Natural killer cell treated with Interleukin-12 subunit alpha and Interleukin-12 subunit beta and Interleukin-15 and Interleukin-18, amount 100 ng/mL, for 72 hours (primary cell): ENCODE measurements around the gene KIAA1586. TPM values are rescaled to one million over a fixed set of nuclear protein-coding genes. Genes with fewer than 3 reads are reported as not detected.
"Not testable (repeated sequence)": the region's sequence is repeated elsewhere in the genome, so short reads cannot be mapped to it uniquely, and the experiment has no call there.

ENCODE experiments used
- ATAC-seq, 2 donors: fragments of 150-1000 bp; cut with Tn5 transposase in 1 of 2; sonication (Bioruptor Pico), chemical (Tn5 transposase) in 1 of 2; 2 replicates each; pipeline ENCODE4 v1.10.0; 2021
- DNase-seq: peaks from one replicate; pipeline ENCODE4 v3.0.0; 2022; ENCODE audit warnings: low spot score
- H3K27ac Mint-ChIP-seq, 2 donors: 1 replicate in 1 of 2; 2 replicates in 1 of 2; pipeline ENCODE4 v1.8.0; 2022; ENCODE audit warnings: mixed read lengths in 2 of 2, mild to moderate bottlenecking in 1 of 2, moderate library complexity in 1 of 2
- H3K27me3 Mint-ChIP-seq, 2 donors: 1 replicate in 1 of 2; 2 replicates in 1 of 2; pipeline ENCODE4 v1.8.0; 2022; ENCODE audit warnings: mixed read lengths in 2 of 2
- H3K36me3 Mint-ChIP-seq: one replicate; pipeline ENCODE4 v1.8.0; 2022; ENCODE audit warnings: mixed read lengths
- H3K4me1 Mint-ChIP-seq, 2 donors: 1 replicate in 1 of 2; 2 replicates in 1 of 2; pipeline ENCODE4 v1.8.0; 2022; ENCODE audit warnings: low read depth in 2 of 2, mixed read lengths in 2 of 2, mild to moderate bottlenecking in 1 of 2
- H3K4me3 Mint-ChIP-seq: one replicate; pipeline ENCODE4 v1.8.0; 2022; ENCODE audit warnings: mixed read lengths
- H3K9me3 Mint-ChIP-seq: 2 replicates; pipeline ENCODE4 v1.8.0; 2022; ENCODE audit warnings: mixed read lengths
- total RNA-seq, 2 donors: library from RNA; stranded (reverse); gene quantifications; one replicate each; pipeline ENCODE4 v1.2.3, GENCODE V29; 2022

KIAA1586 gene
- total RNA-seq, 2 donors from 2014 or later = 11.4 to 16.8 TPM

DNA sequence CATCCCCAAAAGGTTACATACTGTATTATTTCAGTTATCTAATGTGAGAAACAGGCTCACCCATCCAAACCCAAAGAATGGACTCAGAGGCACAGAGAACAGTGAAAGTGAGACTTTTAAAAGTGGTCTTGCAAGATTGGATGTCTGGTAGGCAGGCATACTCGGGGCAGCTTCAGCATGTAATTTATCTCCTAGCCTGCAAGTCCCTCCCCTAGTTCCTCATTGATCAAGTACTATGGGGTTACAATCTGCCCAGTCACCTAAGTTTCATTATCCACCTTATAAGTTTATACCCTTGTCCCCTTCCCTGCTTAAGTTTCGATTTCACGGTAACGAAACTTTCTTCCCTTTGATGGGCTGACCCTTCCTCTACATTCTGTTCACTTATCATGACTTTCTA lies 22.7 kb downstream of the KIAA1586 start:
- H3K9me3 Mint-ChIP-seq = no peaks in the 10 kb centered on the region
- peaks cover 10% of the 10 kb centered on the region for H3K36me3 Mint-ChIP-seq
- no peaks in the 10 kb centered on the region for H3K4me1 Mint-ChIP-seq
- DNase-seq = no peak
- ATAC-seq = no peak
- H3K27ac Mint-ChIP-seq = no peak overlapping the region
- H3K27me3 Mint-ChIP-seq = no peaks in the 10 kb centered on the region
- H3K4me3 Mint-ChIP-seq = no peak overlapping the region

DNA sequence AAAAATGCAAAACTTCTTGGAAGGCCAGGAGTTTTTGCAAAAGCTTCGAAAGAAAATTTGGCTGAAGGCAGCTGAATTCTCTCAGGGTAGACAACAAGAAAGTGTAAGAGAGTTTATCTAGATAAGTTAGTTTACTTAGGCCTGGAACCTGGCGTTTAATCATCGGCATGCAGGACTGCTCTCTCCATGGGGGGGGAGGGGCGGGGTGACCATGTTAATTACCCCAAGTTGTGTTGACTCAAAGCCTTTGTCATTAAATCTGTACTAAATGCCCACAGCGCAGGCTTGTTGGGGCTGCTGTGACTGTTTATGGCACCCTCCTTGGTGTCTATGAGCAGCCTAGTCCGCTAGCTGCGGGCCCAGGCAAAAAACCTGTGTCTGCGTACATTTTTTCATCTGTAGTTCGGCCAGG lies 23.4 kb downstream of the KIAA1586 start:
- no peaks in the 10 kb centered on the region for H3K9me3 Mint-ChIP-seq
- H3K27me3 Mint-ChIP-seq = no peaks in the 10 kb centered on the region
- no peaks in the 10 kb centered on the region for H3K4me1 Mint-ChIP-seq
- ATAC-seq (no peak), DNase-seq (no peak)
- no peak overlapping the region for H3K4me3 Mint-ChIP-seq
- H3K36me3 Mint-ChIP-seq = peaks cover 9% of the 10 kb centered on the region
- no peak overlapping the region for H3K27ac Mint-ChIP-seq

DNA sequence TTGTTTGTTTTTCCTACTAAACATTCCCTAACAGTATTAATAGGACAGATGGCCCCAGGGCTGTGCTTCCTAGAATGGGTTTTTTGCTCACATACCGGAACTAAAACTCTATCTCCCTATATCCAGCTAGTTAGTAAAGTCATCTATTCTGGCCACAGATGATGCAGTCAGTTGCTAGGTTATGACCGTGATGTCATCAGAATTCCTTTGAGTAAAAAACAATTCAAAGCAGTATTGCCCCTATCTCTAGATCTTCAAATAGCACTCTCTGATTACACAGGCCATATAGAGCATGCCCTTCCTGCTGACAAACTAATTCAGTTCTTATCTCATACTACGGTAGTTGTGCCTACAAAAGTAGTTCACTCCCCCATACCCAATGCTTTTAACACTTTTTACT lies 25.6 kb downstream of the KIAA1586 start:
- no peak for ATAC-seq
- peaks cover 6% of the 10 kb centered on the region for H3K36me3 Mint-ChIP-seq
- DNase-seq = no peak
- H3K4me3 Mint-ChIP-seq = no peak overlapping the region
- no peaks in the 10 kb centered on the region for H3K4me1 Mint-ChIP-seq
- H3K9me3 Mint-ChIP-seq = no peaks in the 10 kb centered on the region
- no peaks in the 10 kb centered on the region for H3K27me3 Mint-ChIP-seq
- H3K27ac Mint-ChIP-seq = no peak overlapping the region

DNA sequence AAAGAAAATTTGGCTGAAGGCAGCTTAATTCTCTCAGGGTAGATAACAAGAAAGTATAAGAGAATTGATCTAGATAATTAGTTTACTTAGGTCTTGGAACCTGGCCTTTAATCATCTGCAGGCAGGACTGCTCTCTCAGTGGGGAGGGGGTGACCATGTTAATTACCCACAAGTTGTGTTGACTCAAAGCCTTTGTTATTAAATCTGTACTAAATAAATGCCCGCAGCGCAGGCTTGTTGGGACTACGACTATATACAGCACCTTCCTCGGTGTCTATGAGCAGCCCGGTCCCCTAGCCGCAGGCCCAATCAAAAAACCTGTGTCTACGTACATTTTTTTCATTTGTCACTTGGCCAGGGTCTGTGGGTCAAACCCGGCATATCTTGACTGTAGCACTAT lies 27.9 kb downstream of the KIAA1586 start:
- Mint-ChIP-seq H3K4me1 (no peaks in the 10 kb centered on the region), H3K27ac (no peak overlapping the region), H3K4me3 (no peak overlapping the region), H3K9me3 (no peaks in the 10 kb centered on the region), H3K36me3 (no peaks in the 10 kb centered on the region), H3K27me3 (no peaks in the 10 kb centered on the region)
- ATAC-seq = no peak
- no peak for DNase-seq

DNA sequence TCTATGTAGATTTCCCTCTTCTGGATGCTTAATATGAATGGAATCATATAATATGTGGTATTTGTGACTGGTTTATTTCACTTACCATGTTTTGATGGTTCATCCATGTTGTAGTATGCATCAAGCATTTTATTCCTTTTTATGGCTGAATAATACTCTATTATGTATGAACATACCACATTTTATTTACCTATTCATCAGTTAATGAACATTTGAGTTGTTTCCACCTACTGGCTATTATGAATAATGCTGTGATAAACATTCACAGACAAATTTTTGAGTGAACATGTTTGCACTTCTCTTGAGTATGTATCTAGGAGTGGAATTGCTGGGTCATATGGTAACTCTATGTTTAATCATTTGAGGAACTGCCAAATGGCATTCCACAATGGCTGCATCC lies 28.6 kb downstream of the KIAA1586 start:
- no peaks in the 10 kb centered on the region for H3K36me3 Mint-ChIP-seq
- H3K4me1 Mint-ChIP-seq = no peaks in the 10 kb centered on the region
- H3K4me3 Mint-ChIP-seq = no peak overlapping the region
- no peaks in the 10 kb centered on the region for H3K27me3 Mint-ChIP-seq
- H3K27ac Mint-ChIP-seq = no peak overlapping the region
- no peaks in the 10 kb centered on the region for H3K9me3 Mint-ChIP-seq
- no peak for ATAC-seq
- no peak for DNase-seq

DNA sequence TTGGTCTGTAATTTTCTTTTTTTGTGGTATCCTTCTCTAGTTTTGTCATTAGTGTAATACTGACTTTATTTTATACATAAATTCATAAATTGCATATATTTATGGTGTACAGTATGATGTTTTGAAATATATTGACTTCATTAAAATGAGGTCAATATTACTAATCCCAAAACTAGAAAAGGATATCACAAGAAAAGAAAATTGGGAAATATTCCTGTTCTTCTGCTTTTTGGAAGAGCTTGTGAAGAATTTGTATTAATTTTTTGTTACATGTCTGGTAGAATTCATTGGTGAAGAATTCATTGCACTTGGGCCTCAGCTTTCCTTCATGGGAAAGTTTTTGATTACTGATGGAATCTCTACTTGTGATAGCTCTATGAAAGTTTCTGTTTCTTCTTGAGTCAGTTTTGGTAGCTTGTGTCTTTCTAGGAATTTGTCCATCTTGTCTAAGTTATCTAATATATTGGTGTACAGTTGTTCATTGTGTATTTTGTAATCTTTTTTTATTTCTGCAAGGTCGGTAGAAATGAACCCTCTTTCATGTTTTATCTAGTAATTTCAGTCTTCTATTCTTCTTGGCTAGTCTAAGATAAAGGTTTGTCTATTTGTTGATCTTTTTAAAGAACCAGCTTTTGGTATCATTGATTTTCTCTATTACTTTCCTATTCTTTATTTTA lies 32.2 kb downstream of the KIAA1586 start:
- no peak for DNase-seq
- H3K4me3 Mint-ChIP-seq = no peak overlapping the region
- H3K4me1 Mint-ChIP-seq = no peaks in the 10 kb centered on the region
- no peak overlapping the region for H3K27ac Mint-ChIP-seq
- ATAC-seq = no peak
- peaks cover 10% of the 10 kb centered on the region for H3K36me3 Mint-ChIP-seq
- H3K27me3 Mint-ChIP-seq = no peaks in the 10 kb centered on the region
- H3K9me3 Mint-ChIP-seq = no peaks in the 10 kb centered on the region

DNA sequence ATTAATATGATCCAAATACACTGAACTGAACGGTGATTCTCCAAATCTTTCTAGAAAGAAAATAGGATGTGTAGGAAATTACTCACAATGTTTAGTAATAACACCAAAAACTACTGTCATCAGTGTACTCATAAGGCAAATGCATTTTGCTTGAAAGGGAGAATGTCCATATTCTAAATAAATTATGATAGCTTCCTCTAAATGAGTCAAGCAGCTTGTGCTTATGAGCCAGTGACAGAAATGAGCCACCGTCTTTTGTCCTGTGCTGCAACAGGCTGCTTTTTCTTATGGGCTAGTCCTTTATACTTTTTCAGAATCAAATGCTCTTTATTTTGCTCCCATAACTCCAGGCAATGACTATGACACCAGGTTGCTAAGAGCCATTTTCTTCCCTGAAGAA lies 39.0 kb downstream of the KIAA1586 start:
- H3K27me3 Mint-ChIP-seq = no peaks in the 10 kb centered on the region
- peaks cover 5 to 6% of the 10 kb centered on the region in 2 donors for H3K4me1 Mint-ChIP-seq
- H3K36me3 Mint-ChIP-seq = peaks cover 7% of the 10 kb centered on the region
- H3K4me3 Mint-ChIP-seq = no peak overlapping the region
- DNase-seq = no peak
- no peak overlapping the region for H3K27ac Mint-ChIP-seq
- ATAC-seq = no peak
- H3K9me3 Mint-ChIP-seq = no peaks in the 10 kb centered on the region

DNA sequence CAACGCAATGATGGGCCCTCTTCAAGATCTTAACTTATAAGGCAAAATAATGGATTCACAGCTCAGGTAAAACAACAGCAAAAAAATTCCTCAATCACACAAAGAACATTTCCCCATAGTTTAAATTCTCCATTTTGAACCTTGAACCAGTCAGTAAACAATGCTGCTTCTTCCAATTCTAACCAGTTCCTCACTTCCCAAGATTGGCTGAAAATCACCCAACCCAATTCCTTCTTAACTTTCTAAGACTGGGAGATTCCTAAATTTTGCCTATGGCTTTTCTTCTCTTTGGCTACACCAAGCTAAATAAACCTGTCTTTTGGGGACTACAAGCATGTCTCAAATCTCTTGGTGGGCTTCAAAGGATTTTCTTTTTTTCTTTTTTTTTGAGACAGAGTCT lies 40.4 kb downstream of the KIAA1586 start:
- ATAC-seq (no peak), DNase-seq (no peak)
- no peaks in the 10 kb centered on the region for H3K9me3 Mint-ChIP-seq
- H3K27ac Mint-ChIP-seq = peak overlapping the region in 1 of 2 donors; percentile 9
- peaks cover 6% of the 10 kb centered on the region for H3K36me3 Mint-ChIP-seq
- no peaks in the 10 kb centered on the region for H3K27me3 Mint-ChIP-seq
- no peak overlapping the region for H3K4me3 Mint-ChIP-seq
- H3K4me1 Mint-ChIP-seq = peaks cover 11 to 14% of the 10 kb centered on the region in 2 donors

DNA sequence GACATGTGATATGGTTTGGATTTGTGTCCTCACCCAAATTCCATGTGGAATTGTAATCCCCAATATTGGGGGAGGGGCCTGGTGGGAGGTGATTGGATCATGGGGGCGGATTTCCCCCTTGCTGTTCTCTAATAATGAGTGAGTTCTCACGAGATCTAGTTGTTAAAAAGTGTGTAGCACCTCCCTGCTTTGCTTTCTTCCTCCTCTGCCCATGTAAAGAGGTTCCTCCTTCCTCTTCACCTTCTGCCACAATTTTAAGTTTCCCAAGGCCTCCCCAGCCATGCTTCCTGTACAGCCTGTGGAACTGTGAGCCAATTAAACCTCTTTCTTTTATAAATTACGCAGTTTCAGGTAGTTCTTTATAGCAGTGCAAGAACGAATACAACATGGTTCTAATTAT lies 41.4 kb downstream of the KIAA1586 start:
- no peak for DNase-seq

DNA sequence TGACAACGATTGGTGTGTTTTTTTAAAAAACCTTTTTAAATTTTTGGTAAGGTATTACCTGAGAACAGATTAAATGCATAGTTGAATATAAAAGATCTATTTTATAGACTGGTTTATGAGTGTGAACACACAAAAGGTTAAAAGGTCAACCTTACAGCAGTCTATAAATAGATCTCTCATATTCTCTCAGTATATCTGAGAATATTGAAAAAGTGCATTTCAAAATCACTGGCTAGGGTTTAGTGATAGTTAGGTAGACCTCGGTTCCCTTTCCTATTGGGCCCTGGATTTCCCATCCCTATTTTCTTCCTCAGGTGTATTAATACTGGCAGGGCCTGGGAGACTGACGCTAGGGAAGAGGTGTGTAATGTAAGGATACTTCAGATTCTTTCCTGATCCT lies 42.8 kb downstream of the KIAA1586 start:
- H3K4me3 Mint-ChIP-seq = peak overlapping the region; percentile 86
- peaks cover 13% of the 10 kb centered on the region for H3K36me3 Mint-ChIP-seq
- peaks cover 26 to 34% of the 10 kb centered on the region in 2 donors for H3K4me1 Mint-ChIP-seq
- ATAC-seq (no peak), DNase-seq (no peak)
- peak overlapping the region; percentile 67 to 72 for H3K27ac Mint-ChIP-seq
- H3K27me3 Mint-ChIP-seq = no peaks in the 10 kb centered on the region
- H3K9me3 Mint-ChIP-seq = no peaks in the 10 kb centered on the region

More for the DNA sequence above, 41.4 kb downstream of the KIAA1586 start:
- no peak for ATAC-seq
- peaks cover 18 to 25% of the 10 kb centered on the region in 2 donors for H3K4me1 Mint-ChIP-seq
- peak overlapping the region in 1 of 2 donors; percentile 54 for H3K27ac Mint-ChIP-seq
- no peak overlapping the region for H3K4me3 Mint-ChIP-seq
- H3K9me3 Mint-ChIP-seq = no peaks in the 10 kb centered on the region
- H3K36me3 Mint-ChIP-seq = peaks cover 6% of the 10 kb centered on the region
- H3K27me3 Mint-ChIP-seq = no peaks in the 10 kb centered on the region

DNA sequence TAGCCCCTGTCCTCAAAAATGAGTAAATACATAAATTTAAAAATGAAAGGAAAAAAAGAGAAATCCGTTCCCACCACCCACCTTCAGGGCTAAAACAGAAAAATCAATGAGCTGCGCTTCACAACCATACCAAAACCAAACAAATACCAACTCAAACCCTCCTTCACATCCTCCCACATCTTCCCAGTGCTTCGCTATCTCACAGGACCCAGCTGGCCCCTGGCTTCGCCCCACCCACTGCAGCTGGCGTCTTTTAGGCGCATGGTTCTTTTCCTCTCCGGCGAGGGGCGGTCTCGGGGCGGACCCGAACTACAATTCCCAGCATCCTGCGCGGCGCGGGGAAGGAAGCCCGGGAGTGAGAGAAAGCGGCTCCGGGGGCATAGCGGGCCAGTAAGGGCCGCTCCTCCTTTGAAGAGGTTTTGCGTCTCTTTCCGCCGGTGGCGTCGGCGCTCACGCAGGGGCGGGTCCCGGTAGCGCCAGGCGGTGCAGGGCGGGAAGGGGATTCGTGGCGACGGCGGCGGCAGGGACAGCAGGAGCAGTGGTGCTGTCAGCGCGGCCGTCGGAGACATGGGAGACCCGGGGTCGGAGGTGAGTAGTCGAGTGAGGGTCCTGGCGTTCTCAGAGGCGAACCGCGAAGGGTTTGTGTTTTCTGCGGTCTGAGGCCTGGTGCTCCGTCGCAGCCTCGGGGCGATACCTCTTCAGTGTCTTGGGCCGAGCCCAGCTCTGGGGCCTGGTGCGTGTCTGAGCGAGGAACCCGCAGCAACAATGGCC lies 43.4 kb downstream of the KIAA1586 start, which contains the start of gene ZNF451:
Gene ZNF451, plus strand, starts transcription at position 502 of the 771 bp plus-strand sequence. Its CDS starts 66 bp downstream, at position 568.
- Mint-ChIP-seq H3K27ac (peak within 1 kb of the TSS; percentile 67 to 72), H3K4me3 (peak within 1 kb of the TSS; percentile 86), H3K27me3 (no peaks in the 10 kb centered on the region), H3K4me1 (peaks cover 26 to 34% of the 10 kb centered on the region in 2 donors), H3K9me3 (no peaks in the 10 kb centered on the region), H3K36me3 (peaks cover 13% of the 10 kb centered on the region)
- ATAC-seq = peak; percentile 98 to 99
- DNase-seq = peak; percentile 96

DNA sequence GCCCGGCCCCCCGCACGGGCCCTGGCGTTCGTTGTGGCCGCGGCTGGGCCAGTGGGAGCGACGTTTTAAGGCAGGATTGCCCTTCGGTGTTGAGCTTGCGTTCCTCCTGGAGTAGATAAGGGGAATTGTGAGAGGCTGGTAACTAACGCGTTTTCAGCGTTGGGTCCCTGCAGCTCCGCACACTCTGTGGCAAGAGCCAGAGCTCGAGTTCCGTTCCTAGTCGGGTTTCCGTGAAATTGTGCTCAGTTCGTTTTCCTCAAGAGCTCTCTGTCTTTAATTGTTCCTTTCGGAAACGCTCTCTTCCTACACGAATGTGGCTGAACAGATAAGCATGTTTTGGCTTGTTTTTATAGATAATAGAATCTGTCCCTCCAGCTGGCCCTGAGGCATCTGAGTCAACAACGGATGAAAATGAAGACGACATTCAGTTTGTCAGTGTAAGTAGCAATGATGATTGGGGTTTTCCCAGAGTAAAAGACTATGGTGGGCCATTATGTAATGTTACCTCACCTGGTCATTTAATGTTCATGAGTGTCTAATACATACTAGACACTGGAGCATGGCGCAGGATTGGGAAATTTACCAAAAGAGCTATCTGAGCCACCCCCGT lies 44.1 kb downstream of the KIAA1586 start:
- not testable (repeated sequence) for H3K9me3 Mint-ChIP-seq, H3K27me3 Mint-ChIP-seq, DNase-seq
- Mint-ChIP-seq H3K27ac (peak overlapping the region; percentile 67 to 72), H3K4me3 (peak overlapping the region; percentile 86), H3K4me1 (peaks cover 26 to 37% of the 10 kb centered on the region in 2 donors), H3K36me3 (peaks cover 13% of the 10 kb centered on the region)
- ATAC-seq = peak; percentile 7 to 25

DNA sequence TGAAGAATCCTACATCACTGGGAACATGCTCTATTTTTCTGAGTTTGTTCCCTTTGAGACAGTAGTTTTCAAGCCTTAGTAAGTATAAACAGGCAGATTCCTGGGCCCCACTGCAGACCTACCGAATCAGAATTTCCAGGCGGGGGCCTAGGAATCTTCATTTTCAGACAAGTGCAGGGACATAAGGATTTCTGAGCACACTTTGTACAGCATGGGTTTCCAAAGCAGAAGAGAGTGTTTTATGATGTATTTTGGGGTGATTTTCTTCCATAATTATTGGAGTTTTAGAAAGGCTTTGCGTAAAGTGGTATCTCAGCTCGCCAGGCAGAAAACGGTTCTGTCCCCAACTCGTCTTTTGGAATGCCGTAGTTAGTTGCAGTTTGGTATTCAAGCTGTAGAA lies 44.9 kb downstream of the KIAA1586 start:
- H3K4me3 Mint-ChIP-seq = peak overlapping the region; percentile 75
- H3K27ac Mint-ChIP-seq = peak overlapping the region; percentile 10 to 59
- not testable (repeated sequence) for H3K9me3 Mint-ChIP-seq, ATAC-seq, DNase-seq, H3K27me3 Mint-ChIP-seq
- peaks cover 13% of the 10 kb centered on the region for H3K36me3 Mint-ChIP-seq
- H3K4me1 Mint-ChIP-seq = peaks cover 26 to 40% of the 10 kb centered on the region in 2 donors

DNA sequence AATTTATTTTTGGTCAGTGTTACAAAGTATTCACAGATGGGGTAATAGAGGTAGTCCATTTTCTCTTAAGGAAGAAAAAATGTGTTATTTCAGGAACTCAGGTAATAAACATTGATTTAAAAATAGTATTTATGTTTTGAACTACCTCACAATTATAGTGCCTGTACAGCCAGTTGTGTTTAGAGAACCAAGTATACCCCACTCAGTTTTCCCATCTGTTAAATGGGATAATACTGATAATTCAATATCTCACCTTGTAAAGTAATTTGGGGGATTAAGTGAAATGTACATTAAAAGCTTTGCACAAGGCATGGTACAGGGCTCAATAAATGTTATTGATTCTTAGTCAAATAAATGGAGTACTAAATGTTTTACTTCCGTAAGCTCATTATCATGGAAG lies 48.2 kb downstream of the KIAA1586 start:
- no peak for ATAC-seq
- Mint-ChIP-seq H3K4me3 (no peak overlapping the region), H3K36me3 (peaks cover 30% of the 10 kb centered on the region), H3K27me3 (no peaks in the 10 kb centered on the region), H3K9me3 (no peaks in the 10 kb centered on the region), H3K4me1 (peaks cover 35 to 48% of the 10 kb centered on the region in 2 donors), H3K27ac (no peak overlapping the region)
- no peak for DNase-seq
